Type B pancreatic cell (in vitro differentiated cells): ENCODE measurements around the gene RPL34. TPM values are rescaled to one million over a fixed set of nuclear protein-coding genes. Genes with fewer than 3 reads are reported as not detected.

Experiments used
- DNase-seq: peaks from one replicate; pipeline ENCODE4 v3.0.0; 2021; ENCODE audit warnings: mixed read lengths; ENCODE audit not compliant: unreplicated experiment; ENCODE audit errors: extremely low spot score
- H3K27ac Mint-ChIP-seq: 2 replicates; pipeline ENCODE4 v1.8.0; 2021; ENCODE audit warnings: mild to moderate bottlenecking, mixed read lengths
- H3K27me3 Mint-ChIP-seq: 2 replicates; pipeline ENCODE4 v1.8.0; 2021; ENCODE audit warnings: mixed read lengths
- H3K36me3 Mint-ChIP-seq: 2 replicates; pipeline ENCODE4 v1.8.0; 2021; ENCODE audit warnings: mixed read lengths
- H3K4me1 Mint-ChIP-seq: one replicate; pipeline ENCODE4 v1.8.0; 2021; ENCODE audit warnings: mixed read lengths; ENCODE audit not compliant: unreplicated experiment
- H3K4me3 Mint-ChIP-seq: 2 replicates; pipeline ENCODE4 v1.8.0; 2021; ENCODE audit warnings: mild to moderate bottlenecking, mixed read lengths
- H3K9me3 Mint-ChIP-seq: 2 replicates; pipeline ENCODE4 v1.8.0; 2021; ENCODE audit warnings: mixed read lengths
- CTCF ChIP-seq: fragments of 200-600 bp; sonication (generic); conservative IDR thresholded peaks from 2 replicates; pipeline ENCODE4 v1.5.0; 2021; ENCODE audit warnings: antibody characterized with exemption, mild to moderate bottlenecking
- total RNA-seq: library from RNA; stranded (reverse); gene quantifications from 2 replicates; pipeline ENCODE4 v1.2.1, GENCODE V29; 2021; ENCODE audit warnings: low replicate concordance

RPL34 gene
- total RNA-seq, 1 donor from 2014 or later = 1,454 TPM

GRCh38 chr4:108601106-108601505, 19.3 kb upstream of the RPL34 start:
- Mint-ChIP-seq H3K4me1 (no peaks in the 10 kb centered on the region), H3K9me3 (no peaks in the 10 kb centered on the region), H3K27me3 (peaks cover 2% of the 10 kb centered on the region), H3K4me3 (no peak overlapping the region), H3K36me3 (no peaks in the 10 kb centered on the region), H3K27ac (no peak overlapping the region)
- TF ChIP-seq CTCF = no peak
- DNase-seq = no peak

- Mint-ChIP-seq H3K27me3 (peaks cover 2% of the 10 kb centered on the region), H3K4me3 (no peak overlapping the region), H3K4me1 (no peaks in the 10 kb centered on the region), H3K27ac (no peak overlapping the region), H3K9me3 (no peaks in the 10 kb centered on the region), H3K36me3 (no peaks in the 10 kb centered on the region)
- TF ChIP-seq CTCF = no peak
- no peak for DNase-seq
Measured at GRCh38 chr4:108601532-108601931, 18.8 kb upstream of the RPL34 start.

GRCh38 chr4:108602163-108602562, 18.2 kb upstream of the RPL34 start:
- Mint-ChIP-seq H3K4me3 (no peak overlapping the region), H3K36me3 (no peaks in the 10 kb centered on the region), H3K4me1 (no peaks in the 10 kb centered on the region), H3K9me3 (no peaks in the 10 kb centered on the region), H3K27ac (no peak overlapping the region), H3K27me3 (peaks cover 2% of the 10 kb centered on the region)
- no peak for DNase-seq
- no peak for TF ChIP-seq CTCF

- no peak for DNase-seq
- no peak overlapping the region for H3K4me3 Mint-ChIP-seq
- no peaks in the 10 kb centered on the region for H3K27me3 Mint-ChIP-seq
- H3K27ac Mint-ChIP-seq = no peak overlapping the region
- H3K4me1 Mint-ChIP-seq = peaks cover 4% of the 10 kb centered on the region
- H3K9me3 Mint-ChIP-seq = no peaks in the 10 kb centered on the region
- TF ChIP-seq CTCF = no peak
- no peaks in the 10 kb centered on the region for H3K36me3 Mint-ChIP-seq
Measured at GRCh38 chr4:108607079-108607815, 13.1 kb upstream of the RPL34 start.

- H3K4me3 Mint-ChIP-seq = no peak overlapping the region
- no peak overlapping the region for H3K27ac Mint-ChIP-seq
- peak; percentile 19 for TF ChIP-seq CTCF
- no peaks in the 10 kb centered on the region for H3K9me3 Mint-ChIP-seq
- no peaks in the 10 kb centered on the region for H3K36me3 Mint-ChIP-seq
- H3K4me1 Mint-ChIP-seq = peaks cover 4% of the 10 kb centered on the region
- no peak for DNase-seq
- H3K27me3 Mint-ChIP-seq = no peaks in the 10 kb centered on the region
Measured at GRCh38 chr4:108611365-108611764, 9.0 kb upstream of the RPL34 start.
